Cardiac fibroblast (primary cell): ENCODE measurements around the gene OSBPL3.
"Not testable (repeated sequence)": the region's sequence is repeated elsewhere in the genome, so short reads cannot be mapped to it uniquely, and the experiment has no call there.

Source experiments
- DNase-seq, 2 donors: peaks; one replicate each; pipeline versions ENCODE4 v3.0.0 to v3.0.0-alpha.2; 2010; ENCODE audit warnings: low read depth in 2 of 2
- H3K4me3 ChIP-seq, 2 donors: replicated peaks in 1 of 2; 1 replicate in 1 of 2; 2 replicates in 1 of 2; pipeline ENCODE4 v1.5.1; 2011; ENCODE audit warnings: low read depth in 2 of 2, low read length in 2 of 2, mild to moderate bottlenecking in 2 of 2, moderate library complexity in 1 of 2
- CTCF ChIP-seq: IDR thresholded peaks from one replicate; pipeline ENCODE4 v1.5.1; 2011; ENCODE audit warnings: low read depth, mild to moderate bottlenecking, low read length, inconsistent platforms

Gene OSBPL3

GRCh38 chr7:24910551-24911212 lies 69.3 kb downstream of the OSBPL3 start:
- TF ChIP-seq CTCF, result no peak
- DNase-seq, result no peak
- H3K4me3 ChIP-seq, result no peak overlapping the region

- TF ChIP-seq CTCF, result no peak
- no peak for DNase-seq
- H3K4me3 ChIP-seq, result no peak overlapping the region
Measured at GRCh38 chr7:24908727-24909126, 71.3 kb downstream of the OSBPL3 start.

GRCh38 chr7:24908166-24908565 lies 71.8 kb downstream of the OSBPL3 start:
- no peak overlapping the region for H3K4me3 ChIP-seq
- no peak for DNase-seq
- TF ChIP-seq CTCF, result no peak

- DNase-seq, result peak; percentile 43 to 69
- peak overlapping the region in 1 of 2 donors; percentile 2 for H3K4me3 ChIP-seq
Measured at GRCh38 chr7:24907311-24907886, 72.6 kb downstream of the OSBPL3 start.

GRCh38 chr7:24905996-24906770 lies 73.8 kb downstream of the OSBPL3 start:
- no peak overlapping the region for H3K4me3 ChIP-seq
- DNase-seq, result no peak
- TF ChIP-seq CTCF, result no peak

More at GRCh38 chr7:24907311-24907886, 72.6 kb downstream of the OSBPL3 start:
- TF ChIP-seq CTCF, result no peak

GRCh38 chr7:24903992-24904391 lies 76.0 kb downstream of the OSBPL3 start:
- not testable (repeated sequence) for H3K4me3 ChIP-seq, DNase-seq

GRCh38 chr7:24903559-24903958 lies 76.4 kb downstream of the OSBPL3 start:
- TF ChIP-seq CTCF, result no peak
- H3K4me3 ChIP-seq, result no peak overlapping the region
- no peak for DNase-seq
